Measurements from ENCODE around the gene RGL2.

GRCh38 chr6:33314943-33315792 lies 16.4 kb upstream of the RGL2 start:
- TF ChIP-seq, protein P1, sequence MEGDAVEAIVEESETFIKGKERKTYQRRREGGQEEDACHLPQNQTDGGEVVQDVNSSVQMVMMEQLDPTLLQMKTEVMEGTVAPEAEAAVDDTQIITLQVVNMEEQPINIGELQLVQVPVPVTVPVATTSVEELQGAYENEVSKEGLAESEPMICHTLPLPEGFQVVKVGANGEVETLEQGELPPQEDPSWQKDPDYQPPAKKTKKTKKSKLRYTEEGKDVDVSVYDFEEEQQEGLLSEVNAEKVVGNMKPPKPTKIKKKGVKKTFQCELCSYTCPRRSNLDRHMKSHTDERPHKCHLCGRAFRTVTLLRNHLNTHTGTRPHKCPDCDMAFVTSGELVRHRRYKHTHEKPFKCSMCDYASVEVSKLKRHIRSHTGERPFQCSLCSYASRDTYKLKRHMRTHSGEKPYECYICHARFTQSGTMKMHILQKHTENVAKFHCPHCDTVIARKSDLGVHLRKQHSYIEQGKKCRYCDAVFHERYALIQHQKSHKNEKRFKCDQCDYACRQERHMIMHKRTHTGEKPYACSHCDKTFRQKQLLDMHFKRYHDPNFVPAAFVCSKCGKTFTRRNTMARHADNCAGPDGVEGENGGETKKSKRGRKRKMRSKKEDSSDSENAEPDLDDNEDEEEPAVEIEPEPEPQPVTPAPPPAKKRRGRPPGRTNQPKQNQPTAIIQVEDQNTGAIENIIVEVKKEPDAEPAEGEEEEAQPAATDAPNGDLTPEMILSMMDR (conservative IDR thresholded peaks at IDR 0.05; ENCODE audit: low read length), result no peak
- TF ChIP-seq EZH2phosphoT487 (IDR thresholded peaks at IDR 0.05; ENCODE audit: borderline replicate concordance, low read depth, low read length), result no peak

Data from OCI-LY7 (cell line).